GM23338 (cell line): Measurements from ENCODE around the gene CELSR1. TPM values are rescaled to one million over a fixed set of nuclear protein-coding genes. Genes with fewer than 3 reads are reported as not detected.

Source experiments
- ATAC-seq: fragments of 200-7000 bp; cut with Tn5 transposase; 3 replicates; pipeline ENCODE4 v1.9.1; 2020
- DNase-seq: peaks from one replicate; pipeline ENCODE4 v3.0.0-alpha.2; 2015; ENCODE audit warnings: low spot score
- H2AFZ ChIP-seq: fragments of 200-600 bp; sonication (generic); 2 replicates; pipeline ENCODE4 v1.8.0; 2016; ENCODE audit warnings: antibody characterized with exemption, mild to moderate bottlenecking, moderate library complexity
- H3F3A ChIP-seq: fragments of 200-600 bp; sonication (generic); replicated peaks from 2 replicates; pipeline ENCODE4 v1.8.0; 2017; ENCODE audit warnings: antibody characterized with exemption, mixed run types, low read depth
- H3K27ac ChIP-seq: fragments of 200-600 bp; sonication (generic); 2 replicates; pipeline ENCODE4 v1.6.1; 2016; ENCODE audit warnings: low read depth
- H3K27me3 ChIP-seq: fragments of 200-600 bp; sonication (generic); 2 replicates; pipeline ENCODE4 v1.8.0; 2016; ENCODE audit warnings: mild to moderate bottlenecking, mixed run types, moderate library complexity; ENCODE audit not compliant: insufficient read depth
- H3K36me3 ChIP-seq: fragments of 200-600 bp; sonication (generic); 2 replicates; pipeline ENCODE4 v1.8.0; 2016; ENCODE audit warnings: mild to moderate bottlenecking; ENCODE audit not compliant: insufficient read depth
- H3K4me1 ChIP-seq: fragments of 200-600 bp; sonication (generic); 2 replicates; pipeline ENCODE4 v1.8.0; 2016; ENCODE audit warnings: mild to moderate bottlenecking, moderate library complexity; ENCODE audit not compliant: insufficient read depth
- H3K4me2 ChIP-seq: fragments of 200-600 bp; sonication (generic); 2 replicates; pipeline ENCODE4 v1.7.1; 2017; ENCODE audit warnings: mixed run types
- H3K4me3 ChIP-seq: fragments of 200-600 bp; sonication (generic); 2 replicates; pipeline ENCODE4 v1.6.1; 2016; ENCODE audit warnings: mixed run types
- H3K79me2 ChIP-seq: fragments of 200-600 bp; sonication (generic); replicated peaks from 2 replicates; pipeline ENCODE4 v1.8.0; 2017; ENCODE audit warnings: mild to moderate bottlenecking; ENCODE audit not compliant: insufficient read depth
- H3K9me2 ChIP-seq: fragments of 200-600 bp; sonication (generic); 2 replicates; pipeline ENCODE4 v1.8.0; 2017; ENCODE audit not compliant: insufficient read depth
- H4K20me1 ChIP-seq: fragments of 200-600 bp; sonication (generic); replicated peaks from 2 replicates; pipeline ENCODE4 v1.8.0; 2017; ENCODE audit warnings: mild to moderate bottlenecking; ENCODE audit not compliant: insufficient read depth
- H3K27ac Mint-ChIP-seq: 2 replicates; pipeline ENCODE4 v1.8.0; 2020; ENCODE audit warnings: inconsistent platforms, mild to moderate bottlenecking, moderate library complexity, mixed read lengths
- H3K27me3 Mint-ChIP-seq: 3 replicates; pipeline ENCODE4 v1.8.0; 2022; ENCODE audit warnings: low read depth, mild to moderate bottlenecking, moderate library complexity, mixed read lengths, inconsistent platforms; ENCODE audit not compliant: insufficient read depth, poor library complexity
- H3K36me3 Mint-ChIP-seq: 3 replicates; pipeline ENCODE4 v1.8.0; 2021; ENCODE audit warnings: low read depth, mild to moderate bottlenecking, inconsistent platforms, moderate library complexity, mixed read lengths
- H3K4me1 Mint-ChIP-seq: 3 replicates; pipeline ENCODE4 v1.8.0; 2020; ENCODE audit warnings: mild to moderate bottlenecking, inconsistent platforms, mixed read lengths
- H3K4me3 Mint-ChIP-seq: 3 replicates; pipeline ENCODE4 v1.8.0; 2021; ENCODE audit warnings: moderate library complexity, mild to moderate bottlenecking, inconsistent platforms, mixed read lengths
- H3K9me3 Mint-ChIP-seq: 3 replicates; pipeline ENCODE4 v1.8.0; 2020; ENCODE audit warnings: moderate library complexity, mild to moderate bottlenecking, inconsistent platforms, mixed read lengths
- ETS1 ChIP-seq: IDR thresholded peaks from 2 replicates; pipeline ENCODE4 v1.6.1; 2016; ENCODE audit warnings: antibody characterized with exemption
- EZH2 ChIP-seq: fragments of 200-600 bp; sonication (generic); IDR thresholded peaks from one replicate; pipeline ENCODE4 v1.8.0; 2017; ENCODE audit warnings: antibody characterized with exemption, mild to moderate bottlenecking, low read depth; ENCODE audit not compliant: unreplicated experiment
- JUNB ChIP-seq: IDR thresholded peaks from one replicate; pipeline ENCODE4 v1.6.1; 2016; ENCODE audit warnings: antibody characterized with exemption; ENCODE audit not compliant: unreplicated experiment
- NANOG ChIP-seq: IDR thresholded peaks from 2 replicates; pipeline ENCODE4 v1.6.1; 2016; ENCODE audit warnings: antibody characterized with exemption, borderline replicate concordance
- POLR2AphosphoS5 ChIP-seq: IDR thresholded peaks from 2 replicates; pipeline ENCODE4 v1.6.1; 2016; ENCODE audit warnings: antibody characterized with exemption, low read depth
- ZNF331 ChIP-seq: fragments of 250-450 bp; sonication (Bioruptor Pico); IDR thresholded peaks from 2 replicates; pipeline ENCODE4 v1.5.0; 2020; ENCODE audit warnings: low read depth, mild to moderate bottlenecking, moderate library complexity
- polyA plus RNA-seq: library from polyadenylated mRNA; unstranded; fragments of >200 nt; fragmentation: Nextera tagmentation; extraction: Ambion mirVana; gene quantifications from 2 replicates; pipeline ENCODE4 v1.2.1, GENCODE V29; 2016
- total RNA-seq: library from RNA; depleted of rRNA; stranded (reverse); fragments of >200 nt; shearing (Covaris generic); gene quantifications from 2 replicates; pipeline ENCODE4 v1.2.3, GENCODE V29; 2014
- TF ChIP-seq, protein P1 (sequence below): IDR thresholded peaks from one replicate; pipeline ENCODE4 v1.6.1; 2018; ENCODE audit warnings: antibody characterized with exemption; ENCODE audit not compliant: unreplicated experiment
- TF ChIP-seq, protein P2 (sequence below): fragments of 250-450 bp; sonication (Bioruptor Pico); IDR thresholded peaks from 2 replicates; pipeline ENCODE4 v1.5.0; 2020; ENCODE audit warnings: mild to moderate bottlenecking, moderate library complexity

CELSR1 gene
- total and polyA plus RNA-seq, 2 experiments from 2014 or later: 4.8 to 20.4 TPM

- no peak overlapping the region for H3K4me3 Mint-ChIP-seq
- DNase-seq: no peak
- Histone ChIP-seq H3K4me2 (no peak overlapping the region), H3K36me3 (no peaks in the 10 kb centered on the region), H3K9me2 (no peaks in the 10 kb centered on the region), H3F3A (no peaks in the 10 kb centered on the region), H3K4me3 (no peak overlapping the region), H3K27me3 (no peaks in the 10 kb centered on the region), H4K20me1 (no peaks in the 10 kb centered on the region), H3K79me2 (no peaks in the 10 kb centered on the region), H3K27ac (no peak overlapping the region), H3K4me1 (no peaks in the 10 kb centered on the region), H2AFZ (no peak overlapping the region)
- peaks cover 9% of the 10 kb centered on the region for H3K27me3 Mint-ChIP-seq
- H3K9me3 Mint-ChIP-seq: no peaks in the 10 kb centered on the region
- no peak for TF ChIP-seq POLR2AphosphoS5
- 0 out of 3 replicates have a peak, but pooled peaks cover 3% of the 10 kb centered on the region for H3K36me3 Mint-ChIP-seq
- H3K27ac Mint-ChIP-seq: peak overlapping the region; percentile 59; the same call in 1 of the 2 replicates
- H3K4me1 Mint-ChIP-seq: peaks cover 10% of the 10 kb centered on the region
- no peak for ATAC-seq
Measured at GRCh38 chr22:46459347-46460065, 77.9 kb downstream of the CELSR1 start.

DNA sequence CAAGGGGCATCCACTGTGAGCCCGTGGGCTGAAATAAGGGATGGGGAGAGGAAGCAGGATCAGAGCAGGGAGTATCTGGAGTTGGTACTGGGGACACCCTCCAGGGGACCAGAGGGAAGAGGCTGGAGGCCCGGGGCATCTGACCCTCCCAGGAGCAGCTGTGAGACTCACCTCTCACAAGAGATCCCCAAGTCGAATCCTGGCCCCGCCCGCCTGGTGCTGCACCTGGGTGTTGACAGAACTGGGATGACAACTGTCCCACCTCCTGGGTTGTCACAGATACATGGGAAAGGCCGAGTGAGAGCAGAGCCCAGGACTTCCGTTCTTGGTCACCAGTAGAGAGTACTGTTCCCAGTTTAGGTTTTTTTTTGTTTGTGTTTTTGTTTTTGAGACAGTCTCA is 78.9 kb downstream of the CELSR1 start:
- Histone ChIP-seq H3K4me1 (no peaks in the 10 kb centered on the region), H4K20me1 (no peaks in the 10 kb centered on the region), H3K27ac (no peak overlapping the region), H3F3A (no peaks in the 10 kb centered on the region), H3K79me2 (no peaks in the 10 kb centered on the region), H3K36me3 (no peaks in the 10 kb centered on the region), H2AFZ (no peak overlapping the region), H3K4me2 (no peak overlapping the region), H3K4me3 (no peak overlapping the region), H3K27me3 (no peaks in the 10 kb centered on the region), H3K9me2 (no peaks in the 10 kb centered on the region)
- ATAC-seq (no peak), DNase-seq (no peak)
- H3K4me1 Mint-ChIP-seq: peaks cover 10% of the 10 kb centered on the region
- H3K4me3 Mint-ChIP-seq: no peak overlapping the region
- no peak overlapping the region for H3K27ac Mint-ChIP-seq
- no peaks in the 10 kb centered on the region for H3K9me3 Mint-ChIP-seq
- H3K27me3 Mint-ChIP-seq: peaks cover 6% of the 10 kb centered on the region
- H3K36me3 Mint-ChIP-seq: 0 out of 3 replicates have a peak, but pooled peaks cover 3% of the 10 kb centered on the region
- TF ChIP-seq EZH2 (no peak), JUNB (no peak), ETS1 (no peak), NANOG (no peak), ZNF331 (CRISPR knock-in tag) (no peak)
- TF ChIP-seq, protein P1, sequence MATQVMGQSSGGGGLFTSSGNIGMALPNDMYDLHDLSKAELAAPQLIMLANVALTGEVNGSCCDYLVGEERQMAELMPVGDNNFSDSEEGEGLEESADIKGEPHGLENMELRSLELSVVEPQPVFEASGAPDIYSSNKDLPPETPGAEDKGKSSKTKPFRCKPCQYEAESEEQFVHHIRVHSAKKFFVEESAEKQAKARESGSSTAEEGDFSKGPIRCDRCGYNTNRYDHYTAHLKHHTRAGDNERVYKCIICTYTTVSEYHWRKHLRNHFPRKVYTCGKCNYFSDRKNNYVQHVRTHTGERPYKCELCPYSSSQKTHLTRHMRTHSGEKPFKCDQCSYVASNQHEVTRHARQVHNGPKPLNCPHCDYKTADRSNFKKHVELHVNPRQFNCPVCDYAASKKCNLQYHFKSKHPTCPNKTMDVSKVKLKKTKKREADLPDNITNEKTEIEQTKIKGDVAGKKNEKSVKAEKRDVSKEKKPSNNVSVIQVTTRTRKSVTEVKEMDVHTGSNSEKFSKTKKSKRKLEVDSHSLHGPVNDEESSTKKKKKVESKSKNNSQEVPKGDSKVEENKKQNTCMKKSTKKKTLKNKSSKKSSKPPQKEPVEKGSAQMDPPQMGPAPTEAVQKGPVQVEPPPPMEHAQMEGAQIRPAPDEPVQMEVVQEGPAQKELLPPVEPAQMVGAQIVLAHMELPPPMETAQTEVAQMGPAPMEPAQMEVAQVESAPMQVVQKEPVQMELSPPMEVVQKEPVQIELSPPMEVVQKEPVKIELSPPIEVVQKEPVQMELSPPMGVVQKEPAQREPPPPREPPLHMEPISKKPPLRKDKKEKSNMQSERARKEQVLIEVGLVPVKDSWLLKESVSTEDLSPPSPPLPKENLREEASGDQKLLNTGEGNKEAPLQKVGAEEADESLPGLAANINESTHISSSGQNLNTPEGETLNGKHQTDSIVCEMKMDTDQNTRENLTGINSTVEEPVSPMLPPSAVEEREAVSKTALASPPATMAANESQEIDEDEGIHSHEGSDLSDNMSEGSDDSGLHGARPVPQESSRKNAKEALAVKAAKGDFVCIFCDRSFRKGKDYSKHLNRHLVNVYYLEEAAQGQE: no peak
- TF ChIP-seq, protein P2, sequence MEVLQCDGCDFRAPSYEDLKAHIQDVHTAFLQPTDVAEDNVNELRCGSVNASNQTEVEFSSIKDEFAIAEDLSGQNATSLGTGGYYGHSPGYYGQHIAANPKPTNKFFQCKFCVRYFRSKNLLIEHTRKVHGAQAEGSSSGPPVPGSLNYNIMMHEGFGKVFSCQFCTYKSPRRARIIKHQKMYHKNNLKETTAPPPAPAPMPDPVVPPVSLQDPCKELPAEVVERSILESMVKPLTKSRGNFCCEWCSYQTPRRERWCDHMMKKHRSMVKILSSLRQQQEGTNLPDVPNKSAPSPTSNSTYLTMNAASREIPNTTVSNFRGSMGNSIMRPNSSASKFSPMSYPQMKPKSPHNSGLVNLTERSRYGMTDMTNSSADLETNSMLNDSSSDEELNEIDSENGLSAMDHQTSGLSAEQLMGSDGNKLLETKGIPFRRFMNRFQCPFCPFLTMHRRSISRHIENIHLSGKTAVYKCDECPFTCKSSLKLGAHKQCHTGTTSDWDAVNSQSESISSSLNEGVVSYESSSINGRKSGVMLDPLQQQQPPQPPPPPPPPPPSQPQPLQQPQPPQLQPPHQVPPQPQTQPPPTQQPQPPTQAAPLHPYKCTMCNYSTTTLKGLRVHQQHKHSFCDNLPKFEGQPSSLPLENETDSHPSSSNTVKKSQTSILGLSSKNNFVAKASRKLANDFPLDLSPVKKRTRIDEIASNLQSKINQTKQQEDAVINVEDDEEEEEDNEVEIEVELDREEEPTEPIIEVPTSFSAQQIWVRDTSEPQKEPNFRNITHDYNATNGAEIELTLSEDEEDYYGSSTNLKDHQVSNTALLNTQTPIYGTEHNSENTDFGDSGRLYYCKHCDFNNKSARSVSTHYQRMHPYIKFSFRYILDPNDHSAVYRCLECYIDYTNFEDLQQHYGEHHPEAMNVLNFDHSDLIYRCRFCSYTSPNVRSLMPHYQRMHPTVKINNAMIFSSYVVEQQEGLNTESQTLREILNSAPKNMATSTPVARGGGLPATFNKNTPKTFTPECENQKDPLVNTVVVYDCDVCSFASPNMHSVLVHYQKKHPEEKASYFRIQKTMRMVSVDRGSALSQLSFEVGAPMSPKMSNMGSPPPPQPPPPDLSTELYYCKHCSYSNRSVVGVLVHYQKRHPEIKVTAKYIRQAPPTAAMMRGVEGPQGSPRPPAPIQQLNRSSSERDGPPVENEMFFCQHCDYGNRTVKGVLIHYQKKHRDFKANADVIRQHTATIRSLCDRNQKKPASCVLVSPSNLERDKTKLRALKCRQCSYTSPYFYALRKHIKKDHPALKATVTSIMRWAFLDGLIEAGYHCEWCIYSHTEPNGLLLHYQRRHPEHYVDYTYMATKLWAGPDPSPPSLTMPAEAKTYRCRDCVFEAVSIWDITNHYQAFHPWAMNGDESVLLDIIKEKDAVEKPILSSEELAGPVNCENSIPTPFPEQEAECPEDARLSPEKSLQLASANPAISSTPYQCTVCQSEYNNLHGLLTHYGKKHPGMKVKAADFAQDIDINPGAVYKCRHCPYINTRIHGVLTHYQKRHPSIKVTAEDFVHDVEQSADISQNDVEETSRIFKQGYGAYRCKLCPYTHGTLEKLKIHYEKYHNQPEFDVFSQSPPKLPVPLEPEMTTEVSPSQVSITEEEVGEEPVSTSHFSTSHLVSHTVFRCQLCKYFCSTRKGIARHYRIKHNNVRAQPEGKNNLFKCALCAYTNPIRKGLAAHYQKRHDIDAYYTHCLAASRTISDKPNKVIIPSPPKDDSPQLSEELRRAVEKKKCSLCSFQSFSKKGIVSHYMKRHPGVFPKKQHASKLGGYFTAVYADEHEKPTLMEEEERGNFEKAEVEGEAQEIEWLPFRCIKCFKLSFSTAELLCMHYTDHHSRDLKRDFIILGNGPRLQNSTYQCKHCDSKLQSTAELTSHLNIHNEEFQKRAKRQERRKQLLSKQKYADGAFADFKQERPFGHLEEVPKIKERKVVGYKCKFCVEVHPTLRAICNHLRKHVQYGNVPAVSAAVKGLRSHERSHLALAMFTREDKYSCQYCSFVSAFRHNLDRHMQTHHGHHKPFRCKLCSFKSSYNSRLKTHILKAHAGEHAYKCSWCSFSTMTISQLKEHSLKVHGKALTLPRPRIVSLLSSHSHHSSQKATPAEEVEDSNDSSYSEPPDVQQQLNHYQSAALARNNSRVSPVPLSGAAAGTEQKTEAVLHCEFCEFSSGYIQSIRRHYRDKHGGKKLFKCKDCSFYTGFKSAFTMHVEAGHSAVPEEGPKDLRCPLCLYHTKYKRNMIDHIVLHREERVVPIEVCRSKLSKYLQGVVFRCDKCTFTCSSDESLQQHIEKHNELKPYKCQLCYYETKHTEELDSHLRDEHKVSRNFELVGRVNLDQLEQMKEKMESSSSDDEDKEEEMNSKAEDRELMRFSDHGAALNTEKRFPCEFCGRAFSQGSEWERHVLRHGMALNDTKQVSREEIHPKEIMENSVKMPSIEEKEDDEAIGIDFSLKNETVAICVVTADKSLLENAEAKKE: no peak
